Activated CD8-positive, alpha-beta memory T cell treated with anti-CD3 and anti-CD28 coated beads, Interleukin-2, amount 50 U/mL, for 1 hour (primary cell): ENCODE measurements around the gene SOX14.

Source experiments
- DNase-seq: peaks from one replicate; pipeline ENCODE4 v3.0.0-alpha.2; 2020; ENCODE audit errors: extremely low read depth

SOX14 gene

GRCh38 chr3:137764001-137764433 lies at the start of gene SOX14:
Gene SOX14 (plus strand): TSS chr3:137764315. CDS start chr3:137764785, 470 bp downstream.
- DNase-seq, result no peak

DNA sequence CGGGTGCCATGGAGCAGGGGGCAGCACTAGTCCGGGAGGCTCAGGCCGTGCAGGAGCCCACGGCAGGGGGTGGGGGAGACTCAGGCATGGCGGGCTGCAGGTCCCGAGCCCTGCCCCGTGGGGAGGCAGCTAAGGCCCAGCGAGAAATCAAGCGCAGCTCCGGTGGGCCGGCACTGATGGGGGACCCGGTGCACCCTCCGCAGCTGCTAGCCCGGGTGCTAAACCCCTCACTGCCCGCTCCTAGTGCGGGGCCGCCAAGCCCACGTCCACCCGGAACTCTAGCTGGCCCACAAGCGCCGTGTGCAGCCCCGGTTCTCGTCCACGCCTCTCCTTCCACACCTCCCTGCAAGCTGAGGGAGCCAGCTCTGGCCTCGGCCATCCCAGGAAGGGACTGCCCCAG lies 49.6 kb upstream of the SOX14 start:
- DNase-seq, result no peak

- no peak for DNase-seq
Observed at GRCh38 chr3:137724240-137724639, 39.9 kb upstream of the SOX14 start.

DNA sequence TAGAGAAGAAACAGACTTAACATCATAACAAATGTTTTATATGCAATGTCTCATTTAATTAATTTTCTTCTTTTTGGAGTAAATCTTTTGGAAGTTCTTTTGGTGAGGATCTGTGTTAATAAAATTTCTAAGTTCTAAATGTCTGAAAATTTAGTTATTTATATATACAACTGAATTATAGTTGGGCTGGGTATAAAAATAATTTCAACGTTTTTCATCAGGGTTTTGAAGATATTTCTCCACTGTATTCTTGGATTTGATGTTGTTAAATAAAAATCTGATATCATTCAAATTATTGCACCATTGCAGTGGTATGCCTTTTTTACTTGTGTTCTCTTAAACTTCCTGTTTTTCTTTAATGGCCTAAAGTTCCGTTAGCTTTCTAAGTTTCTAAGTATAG lies 26.9 kb upstream of the SOX14 start:
- no peak for DNase-seq

GRCh38 chr3:137738710-137739109 lies 25.4 kb upstream of the SOX14 start:
- DNase-seq, result no peak

DNA sequence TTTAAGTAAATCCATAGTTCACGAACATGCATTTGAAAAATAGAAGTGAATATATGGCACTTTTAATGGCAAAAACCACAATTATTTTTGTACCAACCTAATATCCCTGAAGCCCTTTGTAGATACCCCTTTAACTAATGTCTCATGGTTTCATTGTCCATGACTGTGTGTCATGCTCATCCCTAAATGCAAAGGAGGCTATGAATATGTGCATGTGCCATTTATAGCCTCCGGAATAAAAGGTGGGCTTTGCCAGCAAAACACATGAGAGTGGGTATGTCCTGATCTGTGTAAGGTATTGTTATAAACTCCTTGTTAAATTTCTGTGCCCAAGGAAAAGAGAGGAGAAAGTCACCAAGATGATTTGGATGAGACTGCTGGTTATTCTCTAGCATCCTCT lies 20.5 kb upstream of the SOX14 start:
- no peak for DNase-seq

DNA sequence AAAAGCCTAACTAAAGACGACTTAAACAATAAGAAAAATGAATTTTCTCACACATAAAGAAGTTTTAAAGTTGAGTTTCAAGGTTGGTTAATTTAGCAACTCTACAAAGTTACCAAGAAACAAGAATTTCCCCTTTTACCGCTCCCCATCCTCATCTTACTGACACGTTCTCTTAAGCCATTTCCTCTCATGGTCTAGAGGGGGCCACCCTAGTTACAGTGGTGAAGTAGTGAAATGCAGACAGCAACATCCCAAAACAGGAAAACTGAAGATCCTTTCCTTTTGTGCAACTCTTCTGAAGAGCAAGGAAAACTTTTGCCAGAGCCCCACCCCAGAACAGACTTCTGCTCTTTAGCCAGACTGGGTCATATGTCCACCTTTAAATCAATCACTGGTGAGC lies 17.3 kb upstream of the SOX14 start:
- DNase-seq, result no peak

GRCh38 chr3:137759505-137759904 lies 4.6 kb upstream of the SOX14 start:
- DNase-seq, result no peak

GRCh38 chr3:137760341-137761098 lies 3.6 kb upstream of the SOX14 start:
- DNase-seq, result no peak

- DNase-seq, result no peak
Observed at GRCh38 chr3:137761099-137761562, 3.0 kb upstream of the SOX14 start.

DNA sequence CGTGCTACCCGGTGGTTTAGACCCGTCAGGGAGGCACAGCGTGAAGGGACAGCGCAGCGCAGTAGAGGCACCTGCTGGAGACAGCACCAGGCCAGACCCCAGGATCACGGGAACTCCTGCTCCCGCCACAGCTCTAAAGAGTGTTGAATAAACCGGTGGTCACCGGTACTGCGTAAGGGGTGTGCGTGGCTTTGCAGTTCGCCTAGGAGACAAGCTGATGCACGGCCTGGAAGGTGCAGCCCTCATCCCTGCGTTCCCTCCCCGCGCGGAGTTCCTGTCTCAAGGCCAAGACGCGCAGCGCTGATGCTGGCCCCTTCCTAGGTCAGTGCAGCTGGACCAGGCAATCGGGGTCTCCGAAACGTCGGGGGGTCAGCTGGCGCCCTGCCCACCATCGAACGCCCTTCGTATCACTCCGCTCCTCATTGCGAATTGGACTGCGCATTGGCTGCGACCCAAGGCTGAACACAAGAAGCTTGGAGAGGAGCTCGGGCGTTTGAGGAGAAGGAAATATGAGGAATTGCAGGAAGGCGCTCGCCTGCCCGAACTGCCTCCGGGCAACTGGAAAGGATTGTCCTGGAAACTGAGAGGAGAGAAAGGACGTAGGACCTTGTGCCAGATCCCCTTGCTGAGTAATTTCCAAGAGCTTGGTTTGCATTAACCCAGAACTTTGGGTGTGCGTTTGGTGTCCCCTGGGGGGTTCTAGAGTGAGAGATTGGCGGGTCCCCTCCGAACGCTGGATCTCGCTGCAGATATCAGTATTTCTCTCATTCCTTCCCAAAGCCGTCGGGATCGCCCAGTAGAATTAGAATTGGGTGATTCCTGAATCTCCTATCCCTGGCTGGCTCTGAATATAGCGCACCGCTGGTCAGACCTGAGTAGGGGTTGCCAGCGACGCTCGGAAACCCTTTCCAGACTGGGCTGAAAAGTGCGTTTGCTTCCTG lies 2.3 kb upstream of the SOX14 start:
- DNase-seq, result no peak

DNA sequence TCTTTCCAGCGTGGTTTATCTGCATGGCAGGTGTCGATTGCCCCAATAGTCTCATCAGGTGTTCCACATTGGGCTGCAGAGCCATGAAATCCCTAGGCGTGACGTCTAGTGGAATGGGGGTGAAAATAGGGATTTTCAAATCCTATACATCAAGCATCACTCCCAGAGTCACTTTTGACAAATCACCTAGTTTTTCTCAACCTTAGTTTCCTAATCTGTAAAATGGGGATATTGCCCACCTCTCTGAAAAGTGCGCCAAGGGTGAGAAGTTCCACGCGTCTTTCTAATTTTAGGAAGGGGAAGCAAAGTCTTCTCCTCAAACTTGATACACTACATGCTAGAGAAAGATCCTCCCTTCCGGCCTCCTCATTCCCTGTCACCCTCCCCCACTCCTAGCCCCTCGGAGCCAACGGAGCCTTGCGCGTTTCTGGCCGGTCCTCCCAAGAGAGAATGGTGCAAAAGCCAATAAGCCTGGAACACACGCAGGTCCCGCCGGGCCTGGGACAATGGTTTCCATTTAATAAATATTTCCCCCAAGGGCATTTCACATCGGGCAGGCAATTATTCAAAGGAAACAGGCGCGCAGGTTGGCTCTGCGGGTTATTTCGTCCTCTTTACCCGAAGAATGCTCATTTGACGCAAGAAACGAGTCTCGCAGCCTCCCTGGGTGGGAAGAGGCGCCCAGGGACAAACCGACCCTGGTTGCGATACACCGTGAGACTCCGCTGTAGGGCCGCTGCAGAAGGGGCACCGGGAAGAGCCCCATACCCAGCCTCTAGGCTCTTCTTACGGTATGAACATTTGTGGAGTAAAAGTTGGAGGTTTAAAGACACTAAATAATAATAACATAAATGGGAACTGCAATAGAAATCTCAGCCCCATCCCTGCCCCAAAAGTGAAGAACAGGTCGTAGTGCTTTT lies 1.2 kb upstream of the SOX14 start:
- DNase-seq, result no peak

GRCh38 chr3:137763594-137763938 lies 549 bp upstream of the SOX14 start:
- no peak for DNase-seq

DNA sequence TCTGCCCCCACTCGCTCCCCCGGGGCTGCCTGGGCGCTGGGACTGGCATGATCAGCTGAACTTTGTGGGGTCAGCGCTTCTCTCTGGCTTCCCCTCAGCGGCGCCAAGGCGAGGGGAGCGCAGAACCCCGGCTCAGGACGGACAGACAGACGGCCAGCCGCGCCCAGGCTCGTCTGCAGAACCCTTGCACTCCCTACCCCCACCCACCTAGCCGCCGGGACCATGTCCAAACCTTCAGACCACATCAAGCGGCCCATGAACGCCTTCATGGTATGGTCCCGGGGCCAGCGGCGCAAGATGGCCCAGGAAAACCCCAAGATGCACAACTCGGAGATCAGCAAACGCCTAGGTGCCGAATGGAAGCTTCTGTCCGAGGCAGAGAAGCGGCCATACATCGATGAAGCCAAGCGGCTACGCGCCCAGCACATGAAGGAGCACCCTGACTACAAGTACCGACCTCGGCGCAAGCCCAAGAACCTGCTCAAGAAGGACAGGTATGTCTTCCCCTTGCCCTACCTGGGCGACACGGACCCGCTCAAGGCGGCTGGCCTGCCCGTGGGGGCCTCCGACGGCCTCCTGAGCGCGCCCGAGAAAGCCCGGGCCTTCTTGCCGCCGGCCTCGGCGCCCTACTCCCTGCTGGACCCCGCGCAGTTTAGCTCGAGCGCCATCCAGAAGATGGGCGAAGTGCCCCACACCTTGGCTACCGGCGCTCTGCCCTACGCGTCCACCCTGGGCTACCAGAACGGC lies 621 bp downstream of the SOX14 start:
- no peak for DNase-seq

DNA sequence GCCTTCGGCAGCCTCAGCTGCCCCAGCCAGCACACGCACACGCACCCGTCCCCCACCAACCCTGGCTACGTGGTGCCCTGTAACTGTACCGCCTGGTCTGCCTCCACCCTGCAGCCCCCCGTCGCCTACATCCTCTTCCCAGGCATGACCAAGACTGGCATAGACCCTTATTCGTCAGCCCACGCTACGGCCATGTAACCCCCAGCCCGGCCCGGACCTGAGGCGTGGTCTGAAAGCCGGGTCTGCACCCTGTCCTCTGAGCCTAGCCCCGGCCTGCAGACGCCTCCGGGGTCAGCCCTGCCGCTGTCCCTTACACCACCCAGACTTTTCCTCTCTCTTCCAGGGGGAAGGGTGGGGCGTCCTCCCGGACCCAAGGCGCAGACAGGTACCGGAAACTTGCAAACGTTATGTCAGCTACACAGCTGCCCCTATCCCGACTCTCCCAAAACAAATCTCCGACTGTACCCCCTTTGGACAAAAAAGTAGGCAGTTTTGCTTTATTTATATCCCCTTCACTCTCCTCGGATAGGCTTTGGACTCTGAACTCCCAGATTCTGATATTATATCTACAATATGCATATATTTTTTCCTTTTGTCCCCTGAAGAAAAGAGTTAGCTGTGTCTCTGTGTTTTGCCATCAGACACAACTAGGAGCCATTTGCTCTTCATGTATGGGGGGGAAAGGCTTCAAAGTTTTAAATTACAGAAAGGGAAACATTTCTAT lies 1.4 kb downstream of the SOX14 start:
- DNase-seq, result no peak

DNA sequence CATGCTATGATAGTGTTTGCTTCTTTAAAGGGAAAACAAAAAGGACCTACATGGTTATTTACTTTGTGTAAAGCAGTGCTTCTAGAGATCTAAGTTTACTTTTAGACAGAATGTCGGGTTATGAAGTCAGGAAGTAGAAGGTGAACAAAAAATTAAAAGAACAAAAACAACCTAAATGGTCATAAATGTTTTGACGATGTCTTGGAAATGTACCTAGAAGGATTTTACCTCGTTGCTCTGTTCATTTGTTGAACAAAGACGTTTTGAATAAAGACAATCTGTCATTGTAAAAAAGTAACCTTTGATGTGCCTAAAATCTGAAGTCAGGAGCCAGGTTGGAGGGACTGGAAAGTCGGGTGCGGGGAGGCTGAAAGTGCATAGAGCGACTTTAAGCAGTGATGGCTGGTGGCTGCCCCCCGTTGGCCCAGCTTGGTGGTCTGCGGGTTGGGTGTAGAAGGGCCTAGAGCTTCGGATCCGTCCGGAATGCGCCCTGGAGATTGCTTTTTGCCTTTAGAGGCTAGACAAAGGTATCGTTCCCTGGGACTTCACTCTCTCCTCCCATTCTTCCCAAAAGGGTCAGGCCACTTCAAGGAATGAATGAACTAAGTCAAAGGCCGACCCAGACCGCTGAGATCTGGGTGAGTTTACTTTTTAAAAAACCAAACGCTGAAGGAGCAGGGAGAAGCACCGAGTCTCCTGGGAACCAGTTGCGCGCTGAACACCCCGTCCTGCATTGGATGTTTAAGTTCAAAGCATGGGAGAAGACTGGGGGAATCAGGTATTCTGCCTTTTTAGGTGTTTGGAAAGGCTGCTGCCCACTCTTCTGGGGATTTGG lies 2.1 kb downstream of the SOX14 start:
- DNase-seq, result no peak

GRCh38 chr3:137766876-137767537 lies 2.9 kb downstream of the SOX14 start:
- DNase-seq, result no peak

- no peak for DNase-seq
Observed at GRCh38 chr3:137767538-137768360, 3.6 kb downstream of the SOX14 start.
